Endometrium (tissue), 2 donors: ENCODE measurements around the gene TNFAIP8L3.
"Not testable (repeated sequence)": the region's sequence is repeated elsewhere in the genome, so short reads cannot be mapped to it uniquely, and the experiment has no call there.

ENCODE experiments used
- FAIRE-seq: peaks from 2 replicates; lab custom pipeline; 2012; peaks lifted over from hg19 to GRCh38; lab: Jason Lieb, UNC
- donor health status: control.
- donor health status: control.

TNFAIP8L3 gene

DNA sequence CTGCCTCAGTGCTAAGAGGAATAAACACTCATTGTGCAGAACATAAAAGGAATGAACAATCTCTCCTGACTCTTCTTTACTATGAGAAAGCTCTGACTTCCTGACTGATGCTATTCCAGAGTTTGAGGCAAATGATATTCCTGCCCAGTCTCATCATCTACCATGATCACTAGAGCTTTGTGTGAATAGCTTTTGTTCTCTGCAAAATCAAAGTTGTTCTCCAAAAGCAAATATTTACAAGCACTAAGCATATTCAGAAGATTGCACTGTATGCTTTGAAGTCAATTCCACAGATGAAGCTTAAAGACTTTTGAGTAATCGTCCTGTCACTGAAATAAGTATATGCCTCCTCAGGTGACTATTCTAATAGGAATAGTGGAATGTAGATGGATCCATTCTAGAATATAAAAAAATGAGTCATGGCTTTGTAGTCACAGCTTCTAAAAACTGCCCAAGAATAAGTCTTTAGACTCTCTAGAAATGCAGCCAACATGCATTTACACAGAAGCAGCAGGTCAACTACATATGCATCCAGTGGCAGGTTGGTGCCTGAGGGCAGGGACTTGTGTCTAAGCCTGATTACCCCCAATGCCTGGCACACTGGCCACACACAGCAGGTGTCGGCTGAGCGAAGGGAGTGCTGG, 34.6 kb downstream of the TNFAIP8L3 start:
- no peak for FAIRE-seq

GRCh38 chr15:51054535-51054934, 40.2 kb downstream of the TNFAIP8L3 start:
- no peak for FAIRE-seq

DNA sequence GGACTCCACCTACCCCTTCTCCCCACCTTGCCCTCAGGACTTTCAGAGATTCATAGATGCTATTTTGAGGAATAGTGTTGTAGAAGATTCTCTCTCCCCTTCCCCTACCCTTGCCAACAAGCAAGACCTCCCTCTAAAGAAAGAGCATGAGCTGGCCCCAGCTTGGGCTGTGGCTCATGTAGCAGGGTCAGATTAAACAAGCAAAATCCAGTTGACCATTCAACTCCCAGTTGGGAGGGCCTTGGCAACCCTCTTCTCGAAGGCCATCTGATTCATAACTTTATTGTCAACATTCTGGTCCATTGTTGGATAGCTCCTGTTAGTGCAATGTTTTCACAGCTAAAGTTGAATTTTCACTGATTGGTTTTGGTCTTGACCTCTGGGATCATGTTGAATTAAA, 41.1 kb downstream of the TNFAIP8L3 start:
- no peak for FAIRE-seq

DNA sequence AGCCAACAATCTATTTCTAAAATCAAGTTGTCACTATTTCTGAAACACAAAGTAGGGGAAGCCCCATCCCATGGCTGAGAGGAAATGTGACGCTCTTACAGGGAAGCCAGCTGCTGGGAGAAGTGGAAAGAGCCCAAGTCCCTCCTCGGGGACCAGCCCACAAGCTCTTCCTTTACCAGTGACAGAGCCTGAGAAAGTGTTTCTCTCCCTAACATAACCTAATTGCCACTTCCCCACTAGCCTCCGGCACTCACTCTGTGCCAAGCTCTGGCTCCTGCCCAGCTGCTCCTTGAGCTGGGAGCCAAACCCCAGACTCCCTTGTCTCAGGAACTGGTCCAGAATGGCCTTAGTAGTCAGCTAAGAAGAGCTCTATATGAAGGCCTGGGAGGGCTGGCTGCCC, 42.9 kb downstream of the TNFAIP8L3 start:
- FAIRE-seq: no peak

- FAIRE-seq: no peak
Measured at GRCh38 chr15:51049081-51049480, 45.6 kb downstream of the TNFAIP8L3 start.

- FAIRE-seq: no peak
Measured at GRCh38 chr15:51048308-51048707, 46.4 kb downstream of the TNFAIP8L3 start.

DNA sequence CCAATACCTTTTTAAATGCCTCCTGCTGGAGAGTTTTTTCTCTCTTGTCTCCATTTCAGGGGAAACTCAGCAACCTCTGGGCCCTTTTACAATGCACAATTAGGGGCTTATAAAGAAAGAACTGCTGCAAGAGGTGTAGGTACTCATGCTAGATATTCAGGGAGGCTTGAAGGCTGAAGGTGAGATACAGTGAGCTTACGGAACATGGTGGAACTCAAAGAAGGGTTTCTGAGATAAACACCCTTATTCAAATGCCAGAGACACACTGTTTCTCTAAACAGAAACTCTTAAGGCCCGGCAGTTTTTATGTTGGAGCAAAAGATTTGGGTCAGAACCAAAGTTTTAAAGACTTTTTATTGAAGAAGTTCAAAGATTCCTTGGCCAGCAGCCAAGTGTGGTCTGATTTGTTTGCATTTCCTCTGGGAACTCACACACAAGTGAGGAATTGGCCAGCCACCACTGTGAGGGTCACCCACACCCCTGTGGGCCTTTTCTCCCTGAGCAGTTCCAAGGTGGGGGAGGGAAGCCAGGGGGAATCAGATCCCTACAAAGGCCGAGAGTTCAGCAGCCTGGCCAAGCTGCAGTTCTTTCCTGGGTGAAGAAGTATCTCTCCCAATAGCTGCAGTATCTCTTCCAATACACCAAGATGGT, 47.8 kb downstream of the TNFAIP8L3 start:
- FAIRE-seq: peak; percentile 64

- no peak for FAIRE-seq
Measured at GRCh38 chr15:51046016-51046415, 48.7 kb downstream of the TNFAIP8L3 start.

GRCh38 chr15:51044037-51044727, 50.5 kb downstream of the TNFAIP8L3 start:
- FAIRE-seq: peak; percentile 97

- FAIRE-seq: no peak
Measured at GRCh38 chr15:51038974-51039319, 55.8 kb downstream of the TNFAIP8L3 start.

- no peak for FAIRE-seq
Measured at GRCh38 chr15:51038162-51038973, 56.3 kb downstream of the TNFAIP8L3 start.

DNA sequence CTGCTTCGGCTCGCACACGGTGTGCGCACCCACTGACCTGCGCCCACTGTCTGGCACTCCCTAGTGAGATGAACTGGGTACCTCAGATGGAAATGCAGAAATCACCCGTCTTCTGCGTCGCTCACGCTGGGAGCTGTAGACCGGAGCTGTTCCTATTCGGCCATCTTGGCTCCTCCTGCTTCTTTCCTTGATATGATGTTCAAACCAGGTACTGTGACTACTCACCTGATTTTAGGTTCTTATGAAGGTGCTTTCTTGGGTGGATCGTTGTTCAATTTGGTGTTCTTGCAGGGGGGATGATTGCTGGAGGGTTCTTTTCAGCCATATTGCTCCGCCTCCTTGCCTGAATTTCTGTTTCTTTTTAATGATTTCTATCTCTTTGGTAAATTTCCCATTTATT, 57.2 kb downstream of the TNFAIP8L3 start:
- not testable (repeated sequence) for FAIRE-seq

DNA sequence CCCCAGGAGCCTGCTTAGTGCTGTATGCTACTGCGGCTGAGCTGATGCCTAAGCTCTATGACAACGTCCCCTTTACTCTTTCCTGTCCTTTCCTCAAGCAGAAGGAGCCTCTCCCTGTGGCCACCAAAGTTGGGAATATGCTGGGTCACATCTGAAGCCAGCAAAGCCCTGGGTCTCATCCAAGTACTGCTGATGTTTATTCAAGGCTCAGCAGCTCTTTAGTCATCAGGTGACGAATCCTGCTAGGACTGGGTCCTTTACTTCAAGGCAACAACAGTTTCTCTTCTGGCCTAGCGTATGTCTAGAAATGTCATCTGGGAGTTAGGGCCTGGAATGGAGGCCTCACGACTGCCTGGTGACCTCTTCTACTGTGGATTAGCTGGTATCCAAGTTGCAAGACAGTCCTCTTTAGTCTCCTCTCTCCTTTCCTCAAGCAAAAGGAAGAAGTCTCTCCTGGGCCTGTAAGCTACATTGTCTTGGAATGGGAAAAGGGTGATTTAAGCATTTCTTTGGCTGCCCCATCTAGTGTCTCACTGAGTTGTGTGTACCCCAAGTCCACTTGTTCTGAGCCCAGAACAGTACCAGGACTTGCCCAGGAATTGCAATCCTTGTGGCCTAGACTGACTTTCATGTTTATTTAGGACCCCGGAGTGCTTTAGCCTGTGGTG, 63.9 kb downstream of the TNFAIP8L3 start:
- FAIRE-seq: no peak

DNA sequence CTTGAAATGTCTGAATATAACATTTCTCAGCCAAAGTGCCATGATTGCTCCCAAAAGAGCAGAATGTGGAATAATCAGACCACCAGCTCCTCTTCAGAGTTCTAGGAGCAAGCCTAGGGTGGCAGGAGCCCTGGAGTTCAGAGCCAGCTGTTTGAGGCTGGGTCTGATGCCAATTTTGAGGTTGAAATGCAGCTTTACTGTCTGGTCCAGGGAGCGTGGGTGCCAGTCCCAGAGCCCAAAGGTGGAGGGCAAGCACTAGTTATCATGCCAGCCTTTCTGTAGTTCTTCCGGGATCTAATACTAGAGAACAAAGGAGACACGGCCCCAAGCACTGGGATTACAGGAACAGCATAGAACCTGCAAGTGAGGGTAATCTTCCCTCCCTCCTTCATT, 69.3 kb downstream of the TNFAIP8L3 start:
- no peak for FAIRE-seq

GRCh38 chr15:51024735-51025453, 69.8 kb downstream of the TNFAIP8L3 start:
- no peak for FAIRE-seq

DNA sequence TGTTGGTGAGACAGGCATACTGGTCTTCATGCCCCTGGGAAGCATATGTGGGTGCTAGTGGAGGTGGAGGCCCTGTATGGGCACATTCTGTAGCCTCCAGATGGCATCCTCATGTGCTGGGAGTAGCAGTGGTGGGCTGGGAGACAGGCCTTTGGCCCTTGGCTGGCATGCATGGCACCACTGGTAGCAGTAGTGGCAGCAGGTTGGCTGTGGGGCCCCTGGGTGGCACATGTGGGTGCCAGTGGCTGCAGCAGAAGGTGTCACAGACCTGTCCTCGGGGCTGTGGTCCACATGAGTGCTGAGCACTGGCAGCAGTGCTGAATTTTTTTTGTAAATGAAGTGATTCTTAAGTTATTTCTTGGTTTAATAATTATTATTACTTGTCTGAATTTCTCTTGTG, 71.2 kb downstream of the TNFAIP8L3 start:
- FAIRE-seq: no peak

DNA sequence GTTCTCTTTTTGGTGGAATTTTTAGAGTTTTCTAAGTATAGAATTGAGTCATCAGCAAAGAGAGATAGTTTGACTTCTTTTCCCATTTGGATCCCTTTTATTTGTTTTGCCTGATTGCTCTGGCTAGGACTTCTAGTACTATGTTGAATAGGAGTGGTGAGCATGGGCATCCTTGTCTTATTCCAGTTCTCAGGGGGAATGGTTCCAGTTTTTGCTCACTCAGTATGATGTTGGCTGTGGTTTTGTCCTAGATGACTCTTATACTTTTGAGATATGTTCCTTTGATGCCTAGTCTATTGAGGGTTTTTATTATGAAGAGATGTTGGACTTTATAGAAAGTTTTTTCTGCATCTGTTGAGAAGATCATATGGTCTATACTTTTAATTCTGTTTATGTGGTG, 72.5 kb downstream of the TNFAIP8L3 start:
- no peak for FAIRE-seq

DNA sequence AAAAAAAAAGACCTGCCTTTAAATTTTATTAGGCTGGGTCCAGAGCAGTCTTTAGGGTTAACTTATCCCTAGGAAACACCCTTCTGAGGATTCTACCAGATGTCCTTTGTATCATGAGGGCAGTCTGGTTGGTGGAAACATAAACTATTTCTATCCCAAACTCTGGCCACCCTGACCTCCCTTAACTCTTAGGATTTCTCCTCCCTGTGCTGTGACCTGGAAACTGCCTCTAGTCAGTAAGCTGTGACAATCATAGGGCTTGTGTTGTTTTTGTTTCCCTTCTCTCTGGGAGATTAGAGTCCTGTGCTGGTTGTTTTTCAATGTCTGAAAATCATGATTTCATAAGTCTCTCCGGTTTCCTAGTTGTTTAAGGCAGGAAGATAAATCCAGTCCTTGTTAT, 78.1 kb downstream of the TNFAIP8L3 start:
- no peak for FAIRE-seq

DNA sequence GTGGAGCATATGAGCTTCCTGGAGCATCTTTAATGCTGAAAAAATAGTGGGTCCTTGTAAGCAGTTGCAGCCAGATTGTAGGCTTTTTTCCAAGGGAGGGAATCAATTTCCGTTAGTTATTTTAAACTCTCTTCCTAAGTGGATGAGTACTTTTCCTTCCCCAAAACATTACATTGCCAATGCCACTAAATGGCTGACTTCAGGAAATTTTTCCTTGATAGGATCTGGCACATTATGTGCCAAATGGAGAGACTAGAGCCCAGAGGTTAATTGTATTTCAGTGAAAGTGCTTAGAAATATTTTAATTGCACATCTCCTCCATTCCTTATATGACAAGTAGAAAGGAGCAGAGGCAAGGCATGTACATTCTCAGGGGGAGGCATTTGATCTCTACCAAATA, 83.5 kb downstream of the TNFAIP8L3 start:
- no peak for FAIRE-seq

DNA sequence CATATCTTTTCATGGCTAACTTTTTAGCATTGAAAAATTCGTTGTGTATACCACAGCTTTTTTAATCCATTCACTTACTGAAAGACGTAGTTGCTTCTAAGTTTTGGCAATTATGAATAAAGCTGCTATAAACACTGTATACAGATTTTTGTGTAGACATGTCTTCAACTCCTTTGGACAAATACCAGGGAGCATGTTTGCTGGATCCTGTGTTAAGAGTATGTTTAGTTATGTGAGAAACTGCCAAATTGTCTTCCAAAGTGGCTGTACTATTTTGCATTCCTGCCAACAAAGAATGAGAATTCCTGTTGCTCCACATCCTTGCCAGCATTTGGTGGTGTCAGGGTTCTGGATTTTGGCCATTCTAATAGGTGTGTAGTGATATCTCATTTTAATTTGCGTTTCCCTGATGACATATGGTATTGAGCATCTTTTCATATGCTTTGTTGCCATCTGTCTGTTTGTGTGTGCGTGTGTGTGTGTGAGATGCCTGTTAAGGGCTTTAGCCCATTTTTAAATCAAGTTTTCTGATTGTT, 87.5 kb downstream of the TNFAIP8L3 start:
- no peak for FAIRE-seq
